Fibroblast of lung (primary cell): ENCODE data around the gene WNT9A.

Source experiments
- CTCF ChIP-seq, 2 donors: IDR thresholded peaks in 1 of 2; conservative IDR thresholded peaks in 1 of 2; 1 replicate in 1 of 2; 2 replicates in 1 of 2; pipeline ENCODE4 v1.5.1; 2011 to 2012; ENCODE audit warnings: low read length in 2 of 2, control low read depth in 1 of 2, inconsistent platforms in 1 of 2, low read depth in 1 of 2, mild to moderate bottlenecking in 1 of 2
- EZH2 ChIP-seq: IDR thresholded peaks from 2 replicates; pipeline ENCODE4 v1.5.1; 2012; ENCODE audit warnings: low read length, control low read depth, mild to moderate bottlenecking; ENCODE audit errors: missing control alignments

GRCh38 chr1:227899820-227900449, 47.8 kb downstream of the WNT9A start:
- TF ChIP-seq EZH2 (no peak), CTCF (conservative IDR thresholded peaks at IDR 0.05 in 1 of 2, IDR thresholded peaks at IDR 0.05 in 1 of 2; ENCODE audit: low read depth in 1 of 2, low read length in 2 of 2) (no peak)
